HG02798 (cell line): Measurements from ENCODE around the gene SIDT2.

ENCODE experiments used
- ATAC-seq: cut with Tn5 transposase; IDR thresholded peaks from one replicate; pipeline ENCODE4 v1.9.1; 2021; ENCODE audit warnings: mild to moderate bottlenecking; ENCODE audit not compliant: unreplicated experiment, poor library complexity

SIDT2 gene

DNA sequence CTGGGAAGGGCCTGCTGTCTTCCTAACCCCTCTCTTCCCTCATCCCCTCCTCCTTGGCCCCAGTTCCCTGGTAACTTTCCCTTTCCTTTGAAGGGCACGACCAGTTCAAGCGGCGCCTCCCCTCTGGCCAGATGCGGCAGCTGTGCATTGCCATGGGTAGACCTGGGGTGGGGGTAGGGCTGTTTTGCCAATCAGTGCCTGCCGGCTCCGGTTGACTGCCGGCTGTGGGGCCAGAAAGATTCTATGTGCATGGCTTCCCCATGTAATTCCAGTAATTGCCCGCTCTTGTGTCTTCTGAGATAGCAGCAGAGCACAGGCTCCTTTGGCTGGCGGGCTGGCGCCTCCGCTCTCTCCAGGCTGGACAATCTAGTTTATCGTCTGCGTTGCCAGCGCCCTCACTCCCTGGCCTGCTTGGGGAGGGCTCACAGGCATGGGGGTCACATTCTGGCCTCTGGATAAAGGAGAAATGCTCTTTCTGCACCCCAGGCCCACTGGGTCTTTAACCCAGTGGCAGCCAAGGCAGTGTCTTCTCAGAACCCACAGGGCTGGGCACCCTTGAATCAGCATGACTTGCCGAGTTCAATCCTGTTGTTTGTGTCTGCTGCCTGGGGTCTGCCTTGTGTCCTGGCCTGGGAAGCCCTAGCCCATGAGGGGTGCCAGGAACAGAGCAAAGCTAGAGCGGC lies 9.4 kb downstream of the SIDT2 start:
- ATAC-seq = no peak

DNA sequence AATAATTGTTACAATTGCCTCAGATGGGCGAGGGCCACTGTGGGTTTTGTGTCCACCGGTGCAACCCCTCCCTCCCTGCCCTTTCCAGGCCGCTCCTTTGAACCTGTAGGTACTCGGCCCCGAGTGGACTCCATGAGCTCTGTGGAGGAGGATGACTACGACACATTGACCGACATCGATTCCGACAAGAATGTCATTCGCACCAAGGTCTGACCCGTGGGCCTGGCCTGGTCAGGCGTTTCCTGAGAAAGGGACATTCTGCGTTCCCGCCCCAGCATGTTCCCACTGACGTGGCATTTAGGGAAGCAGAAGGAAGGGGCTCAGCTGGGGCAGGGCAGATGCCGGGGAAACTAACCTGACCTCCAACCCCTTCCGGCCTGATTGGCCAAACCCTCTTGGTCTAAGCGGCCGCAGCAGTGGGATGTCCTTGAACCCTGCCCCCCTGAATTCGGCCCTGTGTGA lies 10.1 kb downstream of the SIDT2 start:
- ATAC-seq = no peak

DNA sequence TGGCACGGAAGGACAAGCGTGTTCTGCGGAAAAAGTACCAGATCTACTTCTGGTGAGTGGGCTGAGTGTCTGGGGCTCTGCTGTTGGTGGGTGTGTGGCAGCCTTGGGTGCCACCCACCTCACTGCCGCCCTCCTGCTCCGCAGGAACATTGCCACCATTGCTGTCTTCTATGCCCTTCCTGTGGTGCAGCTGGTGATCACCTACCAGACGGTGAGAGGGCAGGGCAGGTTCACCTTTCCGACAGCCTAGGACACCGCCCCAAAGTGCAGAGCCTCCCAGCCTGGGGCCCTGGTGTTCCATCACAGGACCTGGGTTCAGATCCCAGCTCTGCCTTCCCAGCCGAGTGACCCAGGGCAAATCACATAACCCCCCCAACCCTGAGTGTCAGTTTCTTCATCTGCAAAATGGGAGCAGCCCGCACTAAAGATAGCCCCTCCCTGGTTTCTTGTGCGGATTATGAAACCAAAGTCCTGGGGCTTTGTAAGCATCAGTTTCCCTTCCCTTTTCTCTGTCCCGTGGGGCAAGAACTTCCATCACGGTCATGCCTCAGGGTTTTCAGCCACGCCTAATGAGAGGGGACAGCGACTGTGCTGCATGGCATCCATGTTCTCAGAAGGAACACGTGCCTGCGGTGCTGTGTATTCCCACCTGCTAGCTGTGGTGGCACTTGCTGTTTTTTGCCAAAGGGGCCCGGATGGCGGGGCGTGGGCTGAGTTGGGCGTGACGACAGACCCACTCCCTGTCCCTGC lies 10.8 kb downstream of the SIDT2 start:
- peak; percentile 55 for ATAC-seq

DNA sequence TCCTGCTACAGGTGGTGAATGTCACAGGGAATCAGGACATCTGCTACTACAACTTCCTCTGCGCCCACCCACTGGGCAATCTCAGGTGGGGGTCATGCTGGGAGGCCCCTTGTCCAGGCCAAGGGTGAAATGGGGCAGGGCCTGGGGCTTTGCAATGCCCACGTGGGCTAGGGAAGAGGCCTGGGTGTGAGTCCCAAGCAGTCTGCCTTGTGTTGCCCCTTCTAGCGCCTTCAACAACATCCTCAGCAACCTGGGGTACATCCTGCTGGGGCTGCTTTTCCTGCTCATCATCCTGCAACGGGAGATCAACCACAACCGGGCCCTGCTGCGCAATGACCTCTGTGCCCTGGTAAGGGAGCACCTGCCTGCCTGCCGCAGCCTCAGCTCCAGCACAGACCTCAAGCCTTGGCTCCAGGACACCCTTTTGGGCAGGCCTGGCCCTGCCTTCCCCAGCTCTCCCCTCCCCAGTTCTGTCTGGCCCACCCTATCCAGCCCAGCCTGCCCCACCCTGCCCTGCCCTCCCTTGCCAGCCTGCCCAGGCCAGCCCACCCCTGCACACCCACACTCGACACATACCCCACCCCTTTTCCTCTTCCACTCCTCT lies 11.5 kb downstream of the SIDT2 start:
- ATAC-seq = no peak

DNA sequence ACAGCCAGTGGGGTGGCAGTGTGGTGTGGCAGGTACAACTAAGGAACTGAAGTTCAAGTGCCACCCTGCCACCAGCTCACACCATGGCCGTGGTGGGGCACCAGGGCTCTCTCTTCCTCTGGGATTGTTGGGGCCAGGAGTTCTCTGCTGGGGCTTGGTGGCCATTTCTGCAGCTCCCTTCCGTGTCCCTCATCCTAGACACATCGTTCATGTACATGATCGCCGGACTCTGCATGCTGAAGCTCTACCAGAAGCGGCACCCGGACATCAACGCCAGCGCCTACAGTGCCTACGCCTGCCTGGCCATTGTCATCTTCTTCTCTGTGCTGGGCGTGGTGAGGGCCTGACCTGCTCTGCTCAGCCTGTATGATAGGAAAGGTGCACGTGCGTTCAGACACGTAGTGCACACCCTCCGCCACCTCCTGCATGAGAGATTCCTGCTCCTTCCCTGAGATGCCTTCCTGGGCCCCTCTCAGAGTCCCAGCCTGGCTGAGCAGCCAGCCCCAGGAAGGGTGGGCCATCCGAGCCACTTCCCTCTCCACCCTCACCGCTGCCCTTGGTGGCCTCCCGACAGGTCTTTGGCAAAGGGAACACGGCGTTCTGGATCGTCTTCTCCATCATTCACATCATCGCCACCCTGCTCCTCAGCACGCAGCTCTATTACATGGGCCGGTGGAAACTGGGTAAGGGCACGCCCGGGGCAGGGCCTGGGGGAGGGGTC lies 13.3 kb downstream of the SIDT2 start:
- ATAC-seq = no peak

DNA sequence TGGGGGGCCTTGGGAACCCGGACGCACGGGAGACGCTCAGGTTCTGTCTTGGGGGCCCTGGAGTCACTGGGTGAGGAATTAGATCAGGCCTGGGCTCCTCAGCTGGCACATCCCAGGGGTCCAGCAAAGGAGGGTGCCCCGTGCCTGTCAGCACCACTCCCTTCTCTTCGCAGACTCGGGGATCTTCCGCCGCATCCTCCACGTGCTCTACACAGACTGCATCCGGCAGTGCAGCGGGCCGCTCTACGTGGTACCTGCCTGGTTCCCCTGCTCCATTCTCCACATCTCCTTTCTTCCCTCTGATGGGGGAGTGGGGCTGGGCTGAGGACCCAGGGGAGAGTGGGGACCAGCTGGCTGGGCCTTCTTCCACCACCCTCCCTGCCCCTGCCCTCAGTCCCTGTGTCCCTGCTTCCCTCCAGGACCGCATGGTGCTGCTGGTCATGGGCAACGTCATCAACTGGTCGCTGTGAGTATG lies 13.9 kb downstream of the SIDT2 start:
- no peak for ATAC-seq

DNA sequence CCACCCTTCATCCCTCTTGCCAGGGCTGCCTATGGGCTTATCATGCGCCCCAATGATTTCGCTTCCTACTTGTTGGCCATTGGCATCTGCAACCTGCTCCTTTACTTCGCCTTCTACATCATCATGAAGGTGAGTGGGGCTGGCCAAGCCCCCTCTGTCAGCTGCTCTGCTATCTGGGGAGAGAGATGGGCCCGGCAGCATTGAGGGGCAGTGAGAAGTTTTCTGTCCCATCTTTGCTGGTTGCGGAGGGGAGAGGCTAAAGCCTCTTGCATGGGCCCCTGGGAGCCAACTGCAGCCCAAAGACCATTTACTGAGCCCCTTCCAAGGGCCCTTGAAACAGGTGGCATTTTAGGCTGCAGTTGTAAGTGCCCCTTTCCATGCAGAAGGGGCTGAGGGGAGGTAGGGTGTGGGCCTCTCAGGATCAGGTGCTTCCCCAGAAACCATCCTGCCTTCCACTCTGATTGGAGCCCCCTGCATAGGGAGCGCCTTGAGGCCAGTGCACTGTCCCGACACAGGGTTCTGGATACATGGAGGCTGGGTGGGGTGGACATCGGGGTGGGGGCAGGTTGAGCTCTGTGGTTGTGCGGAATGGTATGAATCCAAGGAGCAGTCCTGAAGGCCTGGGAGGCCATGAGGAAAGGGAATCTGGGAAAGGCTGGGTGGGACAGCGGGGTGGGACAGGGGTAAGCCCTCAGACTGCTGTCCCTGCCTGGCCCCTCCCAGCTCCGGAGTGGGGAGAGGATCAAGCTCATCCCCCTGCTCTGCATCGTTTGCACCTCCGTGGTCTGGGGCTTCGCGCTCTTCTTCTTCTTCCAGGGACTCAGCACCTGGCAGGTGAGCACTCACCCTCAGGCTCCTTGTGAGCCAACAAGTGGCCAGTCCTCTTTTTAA lies 14.8 kb downstream of the SIDT2 start:
- no peak for ATAC-seq

DNA sequence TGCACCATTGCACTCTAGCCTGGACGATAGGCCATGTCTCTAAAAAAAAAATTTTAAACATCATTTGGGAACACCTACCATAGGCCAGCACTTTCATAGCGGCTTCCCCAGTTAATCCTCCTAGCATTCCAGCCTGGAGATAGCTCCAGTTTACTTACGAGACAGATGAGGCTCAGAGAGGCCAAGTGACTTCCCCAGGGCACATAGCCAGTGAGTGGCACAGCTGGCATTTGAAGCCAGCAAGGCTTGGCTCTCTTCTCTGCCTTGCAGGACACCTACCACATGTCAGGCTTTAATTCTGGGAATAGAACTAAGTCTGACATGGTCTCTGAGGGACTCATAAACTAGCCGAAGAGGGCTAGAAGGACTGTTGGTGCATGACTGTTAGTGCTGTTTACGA lies 15.7 kb downstream of the SIDT2 start:
- ATAC-seq = no peak

DNA sequence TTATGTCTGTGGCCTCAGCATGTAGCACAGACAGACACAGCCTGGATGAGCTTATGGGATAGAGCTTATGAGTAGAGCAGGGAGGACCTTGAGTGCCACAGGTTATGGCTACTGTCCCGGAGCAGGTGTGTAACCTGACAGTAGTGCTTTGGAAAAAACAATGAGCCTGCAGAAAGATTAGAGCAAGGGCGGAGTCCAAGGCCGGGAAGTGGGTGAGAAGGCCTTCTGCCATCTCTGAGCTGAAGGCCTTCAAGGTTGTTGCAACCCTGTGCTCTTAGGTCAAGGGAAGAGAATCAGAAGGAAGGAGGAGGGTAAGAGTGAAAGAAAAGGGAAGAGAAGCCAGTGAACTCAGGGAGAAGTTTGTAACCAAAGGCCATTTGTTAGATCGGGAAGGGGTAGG lies 16.7 kb downstream of the SIDT2 start:
- no peak for ATAC-seq

DNA sequence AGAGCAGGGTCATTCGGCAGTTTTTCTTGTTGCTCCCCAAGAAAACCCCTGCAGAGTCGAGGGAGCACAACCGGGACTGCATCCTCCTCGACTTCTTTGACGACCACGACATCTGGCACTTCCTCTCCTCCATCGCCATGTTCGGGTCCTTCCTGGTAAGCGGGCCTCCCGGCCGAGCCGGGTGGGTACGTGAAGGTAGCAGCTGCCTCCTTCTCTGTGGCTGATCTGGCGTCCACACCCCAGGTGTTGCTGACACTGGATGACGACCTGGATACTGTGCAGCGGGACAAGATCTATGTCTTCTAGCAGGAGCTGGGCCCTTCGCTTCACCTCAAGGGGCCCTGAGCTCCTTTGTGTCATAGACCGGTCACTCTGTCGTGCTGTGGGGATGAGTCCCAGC lies 17.2 kb downstream of the SIDT2 start:
- no peak for ATAC-seq

DNA sequence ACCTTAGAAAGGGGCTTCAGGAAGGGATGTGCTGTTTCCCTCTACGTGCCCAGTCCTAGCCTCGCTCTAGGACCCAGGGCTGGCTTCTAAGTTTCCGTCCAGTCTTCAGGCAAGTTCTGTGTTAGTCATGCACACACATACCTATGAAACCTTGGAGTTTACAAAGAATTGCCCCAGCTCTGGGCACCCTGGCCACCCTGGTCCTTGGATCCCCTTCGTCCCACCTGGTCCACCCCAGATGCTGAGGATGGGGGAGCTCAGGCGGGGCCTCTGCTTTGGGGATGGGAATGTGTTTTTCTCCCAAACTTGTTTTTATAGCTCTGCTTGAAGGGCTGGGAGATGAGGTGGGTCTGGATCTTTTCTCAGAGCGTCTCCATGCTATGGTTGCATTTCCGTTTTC lies 18.5 kb downstream of the SIDT2 start:
- no peak for ATAC-seq

DNA sequence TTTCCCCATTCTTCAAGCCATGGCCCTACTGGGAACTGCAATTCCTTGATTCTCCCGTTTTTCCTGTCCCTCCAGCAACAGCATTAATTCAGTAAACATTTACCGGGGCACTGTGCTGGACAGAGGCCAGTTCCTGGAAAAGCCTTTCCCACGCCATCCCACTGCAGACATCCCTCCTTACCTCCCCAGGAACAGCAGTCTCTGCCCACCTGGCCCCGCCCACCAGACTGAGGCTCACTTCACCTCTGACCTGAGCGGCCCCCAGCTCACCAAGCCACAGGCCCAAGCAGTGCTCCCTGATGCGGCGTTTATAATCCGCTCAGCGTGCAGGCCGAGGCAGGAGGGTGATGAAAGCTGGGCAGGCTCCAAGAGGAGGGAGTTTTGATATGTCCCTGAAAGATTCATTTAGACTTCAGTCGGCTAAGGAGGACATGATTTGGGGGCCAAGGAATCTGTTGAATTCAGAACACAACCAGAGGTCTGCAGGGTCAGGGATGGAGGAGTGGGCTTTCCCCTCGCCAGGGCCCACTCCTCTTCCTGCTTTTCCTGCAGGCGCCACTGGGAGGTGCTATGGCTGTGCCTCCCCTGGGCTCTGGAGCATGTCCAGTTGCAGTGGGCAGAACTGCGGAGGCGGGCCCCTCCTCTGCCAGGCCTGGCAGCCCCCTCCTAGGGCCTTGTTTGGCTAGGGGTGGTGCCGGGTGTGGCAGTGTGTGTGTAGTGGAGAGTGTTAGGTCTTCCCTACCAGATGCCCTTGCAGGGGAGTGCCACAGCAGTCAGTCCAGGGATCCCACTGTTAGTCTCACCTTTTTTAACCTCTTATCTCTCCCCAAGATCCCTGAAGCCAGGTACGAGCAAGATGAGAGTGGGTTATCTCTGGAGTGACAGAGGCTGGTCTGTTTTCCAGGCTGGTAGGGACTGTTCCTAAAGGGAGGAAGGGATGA lies 19.2 kb downstream of the SIDT2 start:
- ATAC-seq = no peak

DNA sequence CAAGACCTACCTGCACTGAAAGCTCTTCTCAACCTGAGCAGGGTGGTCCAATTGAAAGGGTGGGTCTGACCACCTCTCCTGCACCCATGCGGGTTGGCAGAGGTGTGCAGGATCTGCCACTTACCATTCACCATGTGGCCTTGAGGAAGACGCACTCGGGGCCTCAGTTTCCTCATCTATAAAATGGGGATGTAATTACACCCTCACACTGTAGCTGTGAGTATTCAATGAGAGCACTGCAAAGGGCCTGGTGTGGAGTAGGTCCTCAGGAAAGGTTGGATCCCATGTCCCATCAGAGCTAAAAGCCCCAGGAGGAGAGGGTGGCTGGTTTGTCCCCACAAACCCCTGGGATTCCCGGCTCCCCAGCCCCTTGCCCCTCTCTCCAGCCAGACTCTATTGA lies 20.1 kb downstream of the SIDT2 start:
- no peak for ATAC-seq

DNA sequence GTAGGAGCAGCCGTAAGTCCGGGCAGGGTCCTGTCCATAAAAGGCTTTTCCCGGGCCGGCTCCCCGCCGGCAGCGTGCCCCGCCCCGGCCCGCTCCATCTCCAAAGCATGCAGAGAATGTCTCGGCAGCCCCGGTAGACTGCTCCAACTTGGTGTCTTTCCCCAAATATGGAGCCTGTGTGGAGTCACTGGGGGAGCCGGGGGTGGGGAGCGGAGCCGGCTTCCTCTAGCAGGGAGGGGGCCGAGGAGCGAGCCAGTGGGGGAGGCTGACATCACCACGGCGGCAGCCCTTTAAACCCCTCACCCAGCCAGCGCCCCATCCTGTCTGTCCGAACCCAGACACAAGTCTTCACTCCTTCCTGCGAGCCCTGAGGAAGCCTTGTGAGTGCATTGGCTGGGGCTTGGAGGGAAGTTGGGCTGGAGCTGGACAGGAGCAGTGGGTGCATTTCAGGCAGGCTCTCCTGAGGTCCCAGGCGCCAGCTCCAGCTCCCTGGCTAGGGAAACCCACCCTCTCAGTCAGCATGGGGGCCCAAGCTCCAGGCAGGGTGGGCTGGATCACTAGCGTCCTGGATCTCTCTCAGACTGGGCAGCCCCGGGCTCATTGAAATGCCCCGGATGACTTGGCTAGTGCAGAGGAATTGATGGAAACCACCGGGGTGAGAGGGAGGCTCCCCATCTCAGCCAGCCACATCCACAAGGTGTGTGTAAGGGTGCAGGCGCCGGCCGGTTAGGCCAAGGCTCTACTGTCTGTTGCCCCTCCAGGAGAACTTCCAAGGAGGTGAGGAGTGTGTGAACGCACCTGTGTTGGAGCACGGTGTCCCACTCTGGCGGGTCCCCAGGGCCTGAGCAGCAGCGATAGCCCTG lies 20.7 kb downstream of the SIDT2 start, which contains the start of gene TAGLN:
TAGLN (plus strand) TSS at position 318 of the 863 bp plus-strand sequence. CDS start 3,644 bp downstream, outside the sequence.
- no peak for ATAC-seq

DNA sequence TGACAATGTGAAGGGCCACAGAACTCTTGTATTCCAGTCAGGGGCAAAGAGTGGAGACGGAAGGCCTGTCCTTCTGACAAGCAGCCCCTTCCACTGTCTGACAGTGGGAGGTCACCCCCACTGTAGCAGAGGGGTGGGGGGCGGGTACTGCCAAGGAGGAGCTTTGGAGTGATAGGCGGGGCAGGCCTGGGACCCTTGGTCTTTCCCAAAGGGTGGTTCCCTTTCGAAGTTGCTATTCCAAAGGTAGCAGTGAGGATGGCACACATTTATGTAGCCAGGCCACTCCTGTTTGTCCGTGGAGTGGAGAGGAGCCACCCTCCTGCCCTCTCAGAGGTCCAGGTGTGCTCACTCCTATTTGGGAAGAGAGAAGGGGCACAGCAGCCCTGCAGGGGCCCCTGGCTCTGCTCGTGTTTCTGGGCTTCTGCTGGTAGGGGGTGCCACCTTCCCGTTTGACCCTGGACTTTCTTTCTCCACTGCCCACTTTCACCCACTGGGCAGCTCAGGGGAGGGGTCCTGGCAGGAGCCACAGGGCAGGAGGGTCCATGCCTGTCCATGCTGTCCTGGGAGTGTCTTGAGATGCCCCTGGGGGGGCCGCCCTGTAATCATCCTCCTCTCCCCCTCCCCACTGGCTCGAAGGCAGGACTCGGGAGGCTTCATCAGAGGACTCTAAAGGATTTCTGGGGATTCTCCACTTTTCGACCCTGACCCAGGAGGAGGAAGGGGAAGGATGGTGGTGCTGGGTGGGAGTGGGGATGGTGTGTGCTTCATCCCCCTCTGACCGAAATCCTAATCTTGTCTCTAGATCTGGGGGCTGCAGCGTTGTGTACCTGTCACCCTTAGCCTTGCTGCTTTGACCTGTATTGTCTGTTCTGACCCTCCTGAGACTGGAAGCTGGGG lies 21.6 kb downstream of the SIDT2 start:
- ATAC-seq = no peak

DNA sequence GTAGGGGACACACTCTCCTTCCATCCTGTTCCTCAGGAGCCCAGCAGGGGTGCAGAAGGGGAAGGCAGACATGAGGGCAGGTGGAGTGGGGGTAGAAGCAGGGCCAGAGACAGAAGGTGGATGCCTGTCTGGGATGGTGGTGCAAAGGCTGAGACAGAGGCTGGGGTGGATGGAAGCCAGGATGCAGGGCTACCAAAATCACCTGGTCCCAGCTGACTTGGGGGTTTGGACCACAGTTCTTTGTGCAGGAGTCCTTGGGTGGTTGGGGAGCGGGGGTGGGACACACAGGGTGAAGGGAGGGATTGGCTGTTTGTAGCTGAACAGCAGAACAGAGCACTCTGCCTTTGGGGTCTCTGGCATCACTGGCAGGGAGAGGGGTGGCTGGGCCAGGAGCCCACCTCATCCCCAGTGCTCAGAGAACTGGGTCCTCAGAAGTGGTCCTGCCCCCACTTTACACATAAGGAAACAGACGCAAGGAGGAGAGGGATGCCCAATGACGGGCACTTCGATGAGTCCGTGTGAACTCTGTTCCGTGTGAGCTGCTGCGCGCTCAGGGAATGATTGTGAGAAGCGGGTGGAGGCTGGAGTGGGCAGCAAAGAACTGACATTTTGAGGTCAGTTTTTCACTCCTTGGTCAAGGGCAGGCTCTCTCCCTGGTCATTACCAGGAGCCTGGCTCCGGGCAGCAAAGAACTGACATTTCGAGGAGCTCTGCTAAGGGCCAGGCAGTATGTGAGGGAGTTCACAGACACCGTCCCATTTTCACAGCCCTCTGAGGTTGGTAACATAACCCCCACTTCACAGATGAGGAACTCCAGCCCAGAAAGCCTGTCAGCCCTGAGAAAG lies 22.5 kb downstream of the SIDT2 start:
- no peak for ATAC-seq
